Neural crest cell (in vitro differentiated cells): Measurements from ENCODE around the gene USP10. TPM values are rescaled to one million over a fixed set of nuclear protein-coding genes. Genes with fewer than 3 reads are reported as not detected.

Source experiments
- DNase-seq: peaks from one replicate; pipeline ENCODE4 v3.0.0; 2021; ENCODE audit warnings: low read depth, mixed read lengths, low spot score
- H3K27ac Mint-ChIP-seq: one replicate; pipeline ENCODE4 v1.8.0; 2021; ENCODE audit warnings: mild to moderate bottlenecking, mixed read lengths; ENCODE audit not compliant: unreplicated experiment
- H3K27me3 Mint-ChIP-seq: 2 replicates; pipeline ENCODE4 v1.8.0; 2021; ENCODE audit warnings: low read depth, mild to moderate bottlenecking, mixed read lengths
- H3K36me3 Mint-ChIP-seq: 2 replicates; pipeline ENCODE4 v1.8.0; 2021; ENCODE audit warnings: low read depth, mild to moderate bottlenecking, mixed read lengths
- H3K4me1 Mint-ChIP-seq: 2 replicates; pipeline ENCODE4 v1.8.0; 2021; ENCODE audit warnings: mixed read lengths
- H3K4me3 Mint-ChIP-seq: one replicate; pipeline ENCODE4 v1.8.0; 2021; ENCODE audit warnings: mild to moderate bottlenecking, mixed read lengths
- H3K9me3 Mint-ChIP-seq: 2 replicates; pipeline ENCODE4 v1.8.0; 2021; ENCODE audit warnings: mixed read lengths
- CTCF ChIP-seq: fragments of 200-600 bp; sonication (generic); conservative IDR thresholded peaks from 2 replicates; pipeline ENCODE4 v1.5.0; 2021; ENCODE audit warnings: antibody characterized with exemption, mild to moderate bottlenecking
- total RNA-seq: library from RNA; stranded (reverse); gene quantifications from 2 replicates; pipeline ENCODE4 v1.2.1, GENCODE V29; 2021

USP10 gene
- total RNA-seq, 1 donor from 2014 or later: 149 TPM

GRCh38 chr16:84737192-84738011 is 37.6 kb downstream of the USP10 start:
- DNase-seq: no peak
- Mint-ChIP-seq H3K27ac (no peak overlapping the region), H3K9me3 (no peaks in the 10 kb centered on the region), H3K4me1 (peaks cover 36% of the 10 kb centered on the region), H3K36me3 (no peaks in the 10 kb centered on the region), H3K27me3 (no peaks in the 10 kb centered on the region), H3K4me3 (no peak overlapping the region)
- no peak for TF ChIP-seq CTCF

- Mint-ChIP-seq H3K9me3 (no peaks in the 10 kb centered on the region), H3K27ac (no peak overlapping the region), H3K36me3 (no peaks in the 10 kb centered on the region), H3K4me1 (peaks cover 32% of the 10 kb centered on the region), H3K27me3 (no peaks in the 10 kb centered on the region), H3K4me3 (no peak overlapping the region)
- peak; percentile 74 for DNase-seq
- peak; percentile 89 for TF ChIP-seq CTCF
Measured at GRCh38 chr16:84738255-84739038, 38.6 kb downstream of the USP10 start.

GRCh38 chr16:84739349-84740124 is 39.7 kb downstream of the USP10 start:
- no peaks in the 10 kb centered on the region for H3K9me3 Mint-ChIP-seq
- H3K27ac Mint-ChIP-seq: no peak overlapping the region
- H3K4me1 Mint-ChIP-seq: peaks cover 36% of the 10 kb centered on the region
- no peaks in the 10 kb centered on the region for H3K36me3 Mint-ChIP-seq
- no peak for DNase-seq
- no peak overlapping the region for H3K4me3 Mint-ChIP-seq
- TF ChIP-seq CTCF: no peak
- H3K27me3 Mint-ChIP-seq: no peaks in the 10 kb centered on the region

GRCh38 chr16:84740596-84741116 is 40.9 kb downstream of the USP10 start:
- H3K4me1 Mint-ChIP-seq: peaks cover 36% of the 10 kb centered on the region
- TF ChIP-seq CTCF: no peak
- DNase-seq: no peak
- no peaks in the 10 kb centered on the region for H3K9me3 Mint-ChIP-seq
- no peaks in the 10 kb centered on the region for H3K27me3 Mint-ChIP-seq
- H3K4me3 Mint-ChIP-seq: no peak overlapping the region
- H3K27ac Mint-ChIP-seq: no peak overlapping the region
- H3K36me3 Mint-ChIP-seq: no peaks in the 10 kb centered on the region

GRCh38 chr16:84741340-84741830 is 41.6 kb downstream of the USP10 start:
- no peak for TF ChIP-seq CTCF
- H3K9me3 Mint-ChIP-seq: no peaks in the 10 kb centered on the region
- H3K4me1 Mint-ChIP-seq: peaks cover 36% of the 10 kb centered on the region
- DNase-seq: no peak
- no peak overlapping the region for H3K27ac Mint-ChIP-seq
- H3K27me3 Mint-ChIP-seq: no peaks in the 10 kb centered on the region
- H3K36me3 Mint-ChIP-seq: no peaks in the 10 kb centered on the region
- H3K4me3 Mint-ChIP-seq: no peak overlapping the region
